ENCODE measurements around the gene SYNPO.
A peak's percentile ranks its signal among the peaks of the same experiment; 100 is the strongest.

SYNPO gene

GRCh38 chr5:150596826-150597225 lies 43.6 kb upstream of the SYNPO start:
- DNase-seq (ENCODE audit: low read depth) = no peak
- no peak overlapping the region for H3K4me3 ChIP-seq (ENCODE audit: low read depth, low read length)
- TF ChIP-seq CTCF (conservative IDR thresholded peaks at IDR 0.05; ENCODE audit: low read depth, low read length) = no peak

- TF ChIP-seq CTCF (conservative IDR thresholded peaks at IDR 0.05; ENCODE audit: low read depth, low read length) = no peak
- no peak for DNase-seq (ENCODE audit: low read depth)
- no peak overlapping the region for H3K4me3 ChIP-seq (ENCODE audit: low read depth, low read length)
Measured at GRCh38 chr5:150598006-150598405, 42.5 kb upstream of the SYNPO start.

GRCh38 chr5:150598821-150599273 lies 41.6 kb upstream of the SYNPO start:
- H3K4me3 ChIP-seq (ENCODE audit: low read depth, low read length) = no peak overlapping the region
- TF ChIP-seq CTCF (conservative IDR thresholded peaks at IDR 0.05; ENCODE audit: low read depth, low read length) = no peak
- DNase-seq (ENCODE audit: low read depth) = no peak

- no peak for DNase-seq (ENCODE audit: low read depth)
- no peak overlapping the region for H3K4me3 ChIP-seq (ENCODE audit: low read depth, low read length)
- TF ChIP-seq CTCF (conservative IDR thresholded peaks at IDR 0.05; ENCODE audit: low read depth, low read length) = no peak
Measured at GRCh38 chr5:150599281-150599680, 41.2 kb upstream of the SYNPO start.

- no peak overlapping the region for H3K4me3 ChIP-seq (ENCODE audit: low read depth, low read length)
- no peak for TF ChIP-seq CTCF (conservative IDR thresholded peaks at IDR 0.05; ENCODE audit: low read depth, low read length)
- DNase-seq (ENCODE audit: low read depth) = peak; percentile 79
Measured at GRCh38 chr5:150599917-150600511, 40.4 kb upstream of the SYNPO start.

- no peak for TF ChIP-seq CTCF (conservative IDR thresholded peaks at IDR 0.05; ENCODE audit: low read depth, low read length)
- no peak overlapping the region for H3K4me3 ChIP-seq (ENCODE audit: low read depth, low read length)
- no peak for DNase-seq (ENCODE audit: low read depth)
Measured at GRCh38 chr5:150600616-150601490, 39.6 kb upstream of the SYNPO start.
